Endometrium (tissue), 2 donors: ENCODE results near the gene MTRF1.
"Not testable (repeated sequence)": the region's sequence is repeated elsewhere in the genome, so short reads cannot be mapped to it uniquely, and the experiment has no call there.

Experiments used
- FAIRE-seq: peaks from 2 replicates; lab custom pipeline; 2012; peaks lifted over from hg19 to GRCh38; lab: Jason Lieb, UNC
- donor health status: control.
- donor health status: control.

The MTRF1 gene

GRCh38 chr13:41279156-41279555, 15.8 kb upstream of the MTRF1 start:
- FAIRE-seq, result not testable (repeated sequence)

DNA sequence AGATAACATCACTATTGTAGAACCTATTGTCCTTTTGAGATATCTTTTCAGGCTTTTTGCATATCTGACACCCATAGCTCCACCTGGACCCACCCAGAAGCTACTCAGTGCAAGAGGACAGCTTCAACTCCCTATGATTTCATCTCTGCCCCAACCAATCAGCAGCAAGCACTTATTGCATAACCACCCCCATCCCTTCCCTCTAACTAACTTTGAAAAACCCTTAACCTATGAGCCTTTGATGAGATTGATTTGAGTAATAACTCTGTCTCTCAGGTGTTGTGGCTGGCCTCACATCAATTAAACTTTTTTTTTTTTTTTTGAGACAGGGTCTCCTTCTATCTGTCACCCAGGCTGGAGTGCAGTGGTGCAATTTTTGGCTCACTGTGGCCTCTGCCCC, 13.4 kb upstream of the MTRF1 start:
- FAIRE-seq, result no peak

- FAIRE-seq, result no peak
Observed at GRCh38 chr13:41274881-41275280, 11.5 kb upstream of the MTRF1 start.

GRCh38 chr13:41273831-41274441, 10.6 kb upstream of the MTRF1 start:
- FAIRE-seq, result peak; percentile 21

- FAIRE-seq, result no peak
Observed at GRCh38 chr13:41271456-41272285, 8.3 kb upstream of the MTRF1 start.

- peak; percentile 64 for FAIRE-seq
Observed at GRCh38 chr13:41268764-41269163, 5.4 kb upstream of the MTRF1 start.

GRCh38 chr13:41267106-41267505, 3.7 kb upstream of the MTRF1 start:
- FAIRE-seq, result no peak

GRCh38 chr13:41259875-41260501, 3.4 kb downstream of the MTRF1 start:
- no peak for FAIRE-seq

- FAIRE-seq, result no peak
Observed at GRCh38 chr13:41257535-41257934, 5.8 kb downstream of the MTRF1 start.

GRCh38 chr13:41254902-41255301, 8.5 kb downstream of the MTRF1 start:
- no peak for FAIRE-seq

- FAIRE-seq, result no peak
Observed at GRCh38 chr13:41250993-41251392, 12.4 kb downstream of the MTRF1 start.

GRCh38 chr13:41246969-41247680, 16.3 kb downstream of the MTRF1 start:
- no peak for FAIRE-seq

DNA sequence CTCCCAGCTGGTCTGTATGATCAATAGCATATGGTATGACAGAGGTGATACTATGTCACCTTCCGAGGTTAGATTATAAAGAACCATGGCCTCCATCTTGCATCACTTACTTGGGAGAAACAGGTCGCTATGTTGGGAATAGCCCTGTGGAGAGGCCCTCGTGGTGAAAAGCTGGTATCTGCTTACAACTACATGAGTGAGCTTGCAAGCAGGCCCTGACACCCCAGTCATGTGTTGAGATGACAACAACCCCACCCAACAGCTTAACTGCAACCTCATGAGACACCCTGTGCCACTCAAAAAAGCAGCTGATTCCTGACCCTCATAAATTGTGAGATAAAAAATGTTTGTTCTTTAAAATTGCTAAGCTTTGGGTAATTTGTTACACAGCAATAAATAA, 18.8 kb downstream of the MTRF1 start:
- no peak for FAIRE-seq

DNA sequence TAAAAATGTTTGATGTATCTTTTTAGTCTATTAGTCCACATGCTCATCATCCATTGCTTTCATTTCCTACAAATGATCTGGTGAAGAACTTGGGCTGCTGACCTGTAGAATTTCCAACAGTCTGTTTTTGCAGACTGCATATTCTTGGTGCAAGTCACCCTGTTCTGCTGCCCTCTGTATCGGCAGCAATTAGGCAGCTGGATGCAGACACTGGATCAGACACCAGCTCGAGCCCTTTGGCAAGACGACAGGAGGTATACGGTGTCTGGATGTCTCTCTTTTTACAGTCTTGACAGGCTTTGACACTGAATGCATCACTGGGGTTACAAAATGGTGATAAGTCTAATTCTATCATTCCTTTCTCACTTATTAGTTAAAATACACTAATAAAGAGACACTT, 21.8 kb downstream of the MTRF1 start:
- no peak for FAIRE-seq

DNA sequence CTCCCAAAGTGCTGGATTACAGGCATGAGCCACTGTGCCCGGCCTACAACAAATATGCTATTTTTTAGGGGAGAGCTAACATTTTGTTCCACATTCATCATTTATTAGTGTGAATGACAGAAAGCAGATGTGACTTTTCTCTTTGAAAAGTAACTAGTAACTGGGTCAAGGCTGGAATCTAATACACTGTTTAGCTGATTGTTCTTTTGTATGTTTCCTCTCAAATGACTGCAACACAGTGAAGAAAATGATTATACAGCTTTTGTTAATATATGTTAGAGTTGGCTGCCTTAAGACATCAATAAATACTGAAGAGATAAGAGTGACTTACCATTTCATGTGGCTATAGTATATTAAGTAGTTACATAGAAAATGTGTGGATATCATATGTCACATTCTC, 27.0 kb downstream of the MTRF1 start:
- no peak for FAIRE-seq

GRCh38 chr13:41232578-41233480, 30.5 kb downstream of the MTRF1 start:
- FAIRE-seq, result no peak

- no peak for FAIRE-seq
Observed at GRCh38 chr13:41231786-41232185, 31.6 kb downstream of the MTRF1 start.

DNA sequence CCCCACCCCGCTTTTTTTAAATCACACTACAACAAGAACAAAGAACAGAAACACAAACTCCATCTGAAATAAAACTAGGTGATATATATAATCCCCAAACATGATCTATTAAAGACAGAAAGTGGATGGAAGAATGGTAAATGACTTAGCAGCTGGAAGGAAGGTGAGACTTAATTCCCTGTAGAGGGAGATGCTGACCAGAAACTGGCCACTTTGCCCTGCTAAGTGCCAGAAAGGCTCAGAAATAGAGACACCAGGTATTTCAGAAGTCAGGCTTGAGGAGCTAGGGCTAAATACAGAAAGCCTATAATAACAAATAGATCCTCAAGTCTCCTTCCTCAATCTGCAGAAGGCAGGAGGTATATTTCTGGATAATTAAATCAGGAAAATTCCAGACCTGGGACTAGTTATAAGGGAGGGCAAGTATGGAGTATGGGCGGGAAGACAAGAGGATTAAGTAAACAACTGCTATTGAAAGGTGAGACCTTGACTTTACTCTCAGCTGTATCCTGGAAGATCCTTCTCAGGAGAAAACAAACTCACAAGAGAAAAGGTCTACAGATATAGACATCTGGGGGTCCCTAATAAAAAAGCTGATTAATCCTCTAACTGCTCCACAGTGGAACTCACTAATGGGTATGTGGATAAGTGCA, 32.2 kb downstream of the MTRF1 start:
- FAIRE-seq, result no peak

DNA sequence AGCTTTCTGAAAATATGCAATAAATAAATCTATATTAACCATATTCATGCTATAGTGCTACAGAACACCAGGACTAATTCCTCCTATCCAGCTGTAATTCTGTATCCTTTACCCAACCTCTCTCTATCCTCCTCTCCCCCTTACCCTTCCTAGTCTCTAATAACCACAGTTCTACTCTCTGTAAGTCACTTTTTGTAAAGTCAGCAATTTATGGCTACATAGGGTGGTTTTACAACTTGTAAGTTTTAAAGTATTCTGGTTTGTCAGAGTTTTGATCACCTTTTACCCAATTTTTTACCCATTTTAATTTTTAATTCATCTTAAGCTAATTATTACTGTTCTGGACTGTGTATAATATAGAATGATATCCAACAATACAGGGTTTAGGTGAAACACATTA, 34.0 kb downstream of the MTRF1 start:
- no peak for FAIRE-seq

- no peak for FAIRE-seq
Observed at GRCh38 chr13:41224113-41225110, 39.0 kb downstream of the MTRF1 start.
